Measurements from ENCODE around the gene PRKCB.

DNA sequence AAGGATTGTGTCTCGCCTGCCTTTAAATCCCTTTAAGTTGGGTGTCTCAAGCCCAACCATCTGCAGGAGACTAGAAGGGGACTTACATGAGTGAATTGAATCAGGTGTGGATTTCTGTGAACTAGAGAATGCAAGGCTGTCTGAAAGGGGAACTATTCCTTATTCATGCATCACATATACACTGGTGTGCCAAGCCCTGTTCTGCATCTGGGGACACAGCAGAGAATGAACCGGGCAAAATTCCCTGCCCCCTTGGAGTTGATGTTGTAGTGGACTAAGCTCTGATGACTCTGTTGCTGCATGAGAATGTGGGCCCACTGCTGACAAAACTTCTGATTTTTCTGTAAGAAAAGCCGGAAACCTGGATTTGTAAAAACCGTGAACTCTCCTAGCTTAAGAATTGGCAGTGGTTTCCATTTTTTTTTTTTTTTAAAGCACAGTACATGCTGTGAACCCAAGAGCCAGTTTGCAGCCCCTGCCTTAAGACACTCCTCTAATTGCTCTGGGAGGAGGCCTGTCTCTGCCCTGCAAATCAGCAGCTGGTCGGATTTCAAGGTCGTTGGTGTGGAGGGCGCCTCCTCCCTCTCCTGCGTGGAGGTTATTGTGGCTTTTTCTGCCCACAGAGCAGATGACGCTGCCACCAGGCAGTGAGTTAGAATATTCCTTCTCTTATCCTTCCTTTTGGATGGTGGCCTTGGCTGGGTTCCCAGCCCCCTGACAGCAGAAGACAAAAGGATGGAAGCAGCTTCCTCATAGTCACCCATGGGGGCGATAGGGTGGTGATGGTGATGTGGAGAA is 131.0 kb downstream of the PRKCB start:
- no peak for TF ChIP-seq POLR2AphosphoS5 (IDR thresholded peaks at IDR 0.05)
- TF ChIP-seq, protein P1, sequence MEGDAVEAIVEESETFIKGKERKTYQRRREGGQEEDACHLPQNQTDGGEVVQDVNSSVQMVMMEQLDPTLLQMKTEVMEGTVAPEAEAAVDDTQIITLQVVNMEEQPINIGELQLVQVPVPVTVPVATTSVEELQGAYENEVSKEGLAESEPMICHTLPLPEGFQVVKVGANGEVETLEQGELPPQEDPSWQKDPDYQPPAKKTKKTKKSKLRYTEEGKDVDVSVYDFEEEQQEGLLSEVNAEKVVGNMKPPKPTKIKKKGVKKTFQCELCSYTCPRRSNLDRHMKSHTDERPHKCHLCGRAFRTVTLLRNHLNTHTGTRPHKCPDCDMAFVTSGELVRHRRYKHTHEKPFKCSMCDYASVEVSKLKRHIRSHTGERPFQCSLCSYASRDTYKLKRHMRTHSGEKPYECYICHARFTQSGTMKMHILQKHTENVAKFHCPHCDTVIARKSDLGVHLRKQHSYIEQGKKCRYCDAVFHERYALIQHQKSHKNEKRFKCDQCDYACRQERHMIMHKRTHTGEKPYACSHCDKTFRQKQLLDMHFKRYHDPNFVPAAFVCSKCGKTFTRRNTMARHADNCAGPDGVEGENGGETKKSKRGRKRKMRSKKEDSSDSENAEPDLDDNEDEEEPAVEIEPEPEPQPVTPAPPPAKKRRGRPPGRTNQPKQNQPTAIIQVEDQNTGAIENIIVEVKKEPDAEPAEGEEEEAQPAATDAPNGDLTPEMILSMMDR (IDR thresholded peaks at IDR 0.05) = no peak

Data from upper lobe of left lung (tissue), 4 donors.